ENCODE data around the gene DIPK1B.
"Not testable (repeated sequence)": the region's sequence is repeated elsewhere in the genome, so short reads cannot be mapped to it uniquely, and the experiment has no call there.

GRCh38 chr9:136766410-136767120 lies 54.2 kb downstream of the DIPK1B start:
- TF ChIP-seq CTCF (conservative IDR thresholded peaks at IDR 0.05), result peak; percentile 60
- not testable (repeated sequence) for TF ChIP-seq ZFX (IDR thresholded peaks at IDR 0.05)
